Common myeloid progenitor, CD34-positive (primary cell): ENCODE results near the gene KNDC1.

Experiments used
- CTCF ChIA-PET: fragments of 350-600 bp; sonication (Branson Sonifier 250); formaldehyde crosslinking; loops from one replicate; lab custom pipeline; 2021; ENCODE audit warnings: antibody characterized with exemption; lab: Charles Lee
- POLR2A ChIA-PET: fragments of 350-600 bp; sonication (Branson Sonifier 250); formaldehyde crosslinking; loops from one replicate; lab custom pipeline; 2021; ENCODE audit warnings: antibody characterized with exemption; lab: Charles Lee
- DNase-seq, 3 donors: peaks; one replicate each; pipeline versions ENCODE4 v3.0.0 to v3.0.0-alpha.2; 2013
- H3K27ac ChIP-seq, 2 experiments: 1 replicate in 1 of 2; 2 replicates in 1 of 2; pipeline ENCODE4 v1.7.0; 2013; ENCODE audit warnings: inconsistent platforms in 2 of 2, low read length in 2 of 2, mild to moderate bottlenecking in 2 of 2, low read depth in 1 of 2, moderate library complexity in 1 of 2; ENCODE audit not compliant: severe bottlenecking in 2 of 2, insufficient read depth in 1 of 2, poor library complexity in 1 of 2
- H3K27me3 ChIP-seq, 5 experiments: replicated peaks in 2 of 5; 1 replicate in 3 of 5; 2 replicates in 2 of 5; pipeline versions ENCODE4 v1.6.1 to v1.7.0; 2013; ENCODE audit warnings: low read length in 4 of 5, mild to moderate bottlenecking in 2 of 5, moderate library complexity in 2 of 5, inconsistent platforms in 1 of 5; ENCODE audit not compliant: insufficient read depth in 5 of 5, control insufficient read depth in 4 of 5
- H3K36me3 ChIP-seq, 4 experiments: 1 replicate in 2 of 4; 2 replicates in 2 of 4; pipeline versions ENCODE4 v1.6.1 to v1.7.0; 2013; ENCODE audit warnings: low read length in 3 of 4, control low read depth in 1 of 4, mild to moderate bottlenecking in 1 of 4; ENCODE audit not compliant: control insufficient read depth in 4 of 4, insufficient read depth in 4 of 4
- H3K4me1 ChIP-seq, 4 experiments: 1 replicate in 3 of 4; 2 replicates in 1 of 4; pipeline versions ENCODE4 v1.6.1 to v1.7.1; 2013; ENCODE audit warnings: low read length in 3 of 4, mild to moderate bottlenecking in 3 of 4, control low read depth in 1 of 4, inconsistent platforms in 1 of 4, moderate library complexity in 1 of 4; ENCODE audit not compliant: control insufficient read depth in 4 of 4, insufficient read depth in 4 of 4; ENCODE audit errors: control extremely low read depth in 1 of 4
- H3K4me3 ChIP-seq, 7 experiments: 1 replicate in 4 of 7; 2 replicates in 3 of 7; pipeline versions ENCODE4 v1.5.1 to v1.7.0; 2013; ENCODE audit warnings: mild to moderate bottlenecking in 7 of 7, low read length in 6 of 7, moderate library complexity in 6 of 7, inconsistent platforms in 2 of 7, low read depth in 2 of 7, control low read depth in 1 of 7; ENCODE audit not compliant: insufficient read depth in 4 of 7, control insufficient read depth in 1 of 7; ENCODE audit errors: extremely low read depth in 1 of 7
- H3K9me3 ChIP-seq, 5 experiments: 1 replicate in 4 of 5; 2 replicates in 1 of 5; pipeline versions ENCODE4 v1.6.1 to v1.7.1; 2013; ENCODE audit warnings: low read length in 4 of 5, mild to moderate bottlenecking in 2 of 5, inconsistent platforms in 1 of 5, low read depth in 1 of 5, moderate library complexity in 1 of 5; ENCODE audit not compliant: control insufficient read depth in 4 of 5, insufficient read depth in 2 of 5; ENCODE audit errors: control extremely low read depth in 1 of 5
- WGBS: methylation state at CpG from one replicate; pipeline ENCODE4 v1.1.5; 2013; ENCODE audit not compliant: insufficient coverage; 5-methylcytosine and 5-hydroxymethylcytosine counted together

The KNDC1 gene

DNA sequence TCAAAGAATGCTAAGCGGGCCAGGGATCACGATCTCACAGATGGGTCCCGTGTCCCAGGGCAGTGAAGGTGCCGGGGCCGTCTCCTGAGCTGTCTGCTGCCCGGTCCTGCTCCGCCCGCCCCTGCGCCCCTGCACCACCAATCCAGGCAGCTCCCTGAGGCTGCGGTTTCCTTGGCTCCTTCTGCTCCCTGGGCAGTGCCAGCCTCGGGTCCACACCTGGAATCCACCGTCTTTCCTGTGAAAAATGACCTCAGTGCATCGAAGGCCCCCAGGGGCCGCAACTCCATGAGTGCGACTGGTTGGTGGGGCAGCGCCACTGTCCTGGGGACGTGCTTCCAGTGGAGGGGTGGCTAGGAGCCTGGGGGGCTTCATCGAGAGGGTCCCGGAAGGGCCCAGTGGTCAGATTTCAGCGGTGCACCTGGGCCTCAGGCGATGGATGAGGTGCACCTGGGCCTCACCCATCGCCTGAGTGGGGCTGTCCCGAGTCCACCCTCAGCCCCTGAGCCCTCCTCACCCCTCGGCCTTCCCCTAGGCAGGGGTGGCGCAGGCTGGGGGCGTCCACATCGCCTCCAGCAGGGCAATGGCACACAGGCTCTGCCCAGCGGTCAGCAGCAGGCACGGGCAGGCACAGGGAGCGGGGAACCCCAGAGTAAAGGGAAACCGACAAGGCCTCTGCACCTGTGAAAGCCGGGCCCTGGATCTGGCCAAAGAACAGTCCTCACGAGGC is 45.1 kb upstream of the KNDC1 start:
- ChIA-PET CTCF (interaction anchor here (1.5 to 2.0 kb wide), 2 partner anchors 10 to 12 kb away, joined by 4 to 5 read pairs; no protein-coding TSS in a partner anchor), POLR2A (no interaction called here)
- Histone ChIP-seq H3K4me3 (no peak overlapping the region), H3K9me3 (peaks cover 0 to 21% (median 16%) of the 10 kb centered on the region in 5 experiments), H3K27ac (no peak overlapping the region), H3K36me3 (no peaks in the 10 kb centered on the region), H3K4me1 (peaks cover 0 to 3% (median 0%) of the 10 kb centered on the region in 4 experiments), H3K27me3 (peaks cover 0 to 12% (median 1%) of the 10 kb centered on the region in 5 experiments)
- DNase-seq = no peak
- WGBS = 95% methylated on average over 32 of the region's 33 CpGs

DNA sequence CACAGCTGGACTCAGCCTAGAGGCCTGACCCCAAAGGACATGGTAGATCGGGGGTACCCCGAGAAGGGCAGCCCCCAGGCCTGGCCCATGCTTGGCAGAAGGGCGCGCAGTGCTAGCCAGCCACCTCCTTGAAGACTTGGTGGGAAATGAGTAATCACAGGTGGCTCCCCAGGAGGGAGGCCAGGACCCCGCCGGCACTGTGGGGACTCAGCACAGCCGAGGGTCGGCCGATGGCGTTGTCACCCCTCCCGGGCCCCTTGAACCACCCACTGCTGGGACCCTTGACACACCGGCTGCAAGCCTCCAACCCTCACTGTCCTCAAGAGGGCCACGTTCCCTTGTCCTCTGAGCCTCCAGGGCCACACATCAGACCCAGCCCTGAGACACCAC is 44.6 kb upstream of the KNDC1 start:
- Histone ChIP-seq H3K4me1 (peaks cover 0 to 1% (median 0%) of the 10 kb centered on the region in 4 experiments), H3K27me3 (peaks cover 0 to 9% (median 1%) of the 10 kb centered on the region in 5 experiments), H3K9me3 (peaks cover 0 to 23% (median 16%) of the 10 kb centered on the region in 5 experiments), H3K4me3 (no peak overlapping the region), H3K27ac (no peak overlapping the region), H3K36me3 (no peaks in the 10 kb centered on the region)
- no peak for DNase-seq
- POLR2A ChIA-PET = no interaction called here
- WGBS = 93% methylated on average over 10 of the region's 13 CpGs
- CTCF ChIA-PET = interaction anchor here (1.5 kb wide), 1 partner anchor 12 kb away, joined by 4 read pairs; no protein-coding TSS in a partner anchor

DNA sequence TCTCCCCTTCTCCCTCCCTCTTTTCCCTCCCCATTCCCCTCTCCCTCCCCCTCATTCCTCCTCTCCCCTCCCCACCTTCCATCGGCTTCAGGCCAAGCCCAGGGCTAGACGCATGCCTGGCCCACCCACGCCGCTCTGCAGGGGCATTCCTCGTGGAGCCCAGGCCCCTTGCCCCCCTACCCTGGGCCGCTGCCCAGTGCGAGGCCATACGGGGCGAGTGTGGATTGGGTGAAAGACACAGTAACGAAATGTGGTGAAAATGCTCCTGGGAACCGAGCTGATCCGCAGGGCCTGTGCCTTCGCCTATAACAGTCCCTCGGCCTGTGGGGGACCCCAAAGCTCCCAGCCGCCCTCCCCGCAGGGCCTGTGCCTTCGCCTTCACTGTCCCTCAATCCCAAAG is 44.0 kb upstream of the KNDC1 start:
- Histone ChIP-seq H3K9me3 (peaks cover 0 to 23% (median 16%) of the 10 kb centered on the region in 5 experiments), H3K36me3 (no peaks in the 10 kb centered on the region), H3K27ac (no peak overlapping the region), H3K4me1 (no peaks in the 10 kb centered on the region), H3K27me3 (peaks cover 0 to 10% (median 0%) of the 10 kb centered on the region in 5 experiments), H3K4me3 (no peak overlapping the region)
- ChIA-PET POLR2A (no interaction called here), CTCF (no interaction called here)
- 89% methylated on average over 11 of the region's 17 CpGs for WGBS
- DNase-seq = no peak

DNA sequence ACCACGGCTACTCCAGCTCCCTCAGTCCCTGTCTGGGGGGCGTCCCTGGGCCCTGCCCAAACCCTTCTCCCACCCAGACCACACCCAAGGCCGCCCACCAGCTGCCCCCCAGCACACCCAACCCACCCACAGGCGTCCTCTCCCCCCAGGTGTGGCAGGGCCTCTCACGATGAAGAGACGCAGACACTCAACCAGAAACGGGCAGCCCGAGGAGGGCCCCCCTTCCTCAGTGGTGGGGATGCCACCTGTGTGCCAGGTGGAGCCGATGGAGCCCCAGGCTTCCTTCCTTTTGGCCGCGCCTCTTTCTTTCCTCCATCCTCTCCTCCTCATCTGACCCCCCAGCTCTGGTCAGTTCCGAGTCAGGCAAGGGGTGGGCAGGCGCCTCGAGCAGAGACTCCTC is 43.6 kb upstream of the KNDC1 start:
- POLR2A ChIA-PET = no interaction called here
- DNase-seq = no peak
- H3K36me3 ChIP-seq = no peaks in the 10 kb centered on the region
- H3K4me3 ChIP-seq = no peak overlapping the region
- peaks cover 0 to 13% (median 0%) of the 10 kb centered on the region in 5 experiments for H3K27me3 ChIP-seq
- CTCF ChIA-PET = no interaction called here
- no peaks in the 10 kb centered on the region for H3K4me1 ChIP-seq
- WGBS = 83% methylated on average over 7 of the region's 14 CpGs
- H3K9me3 ChIP-seq = peaks cover 0 to 23% (median 16%) of the 10 kb centered on the region in 5 experiments
- no peak overlapping the region for H3K27ac ChIP-seq

DNA sequence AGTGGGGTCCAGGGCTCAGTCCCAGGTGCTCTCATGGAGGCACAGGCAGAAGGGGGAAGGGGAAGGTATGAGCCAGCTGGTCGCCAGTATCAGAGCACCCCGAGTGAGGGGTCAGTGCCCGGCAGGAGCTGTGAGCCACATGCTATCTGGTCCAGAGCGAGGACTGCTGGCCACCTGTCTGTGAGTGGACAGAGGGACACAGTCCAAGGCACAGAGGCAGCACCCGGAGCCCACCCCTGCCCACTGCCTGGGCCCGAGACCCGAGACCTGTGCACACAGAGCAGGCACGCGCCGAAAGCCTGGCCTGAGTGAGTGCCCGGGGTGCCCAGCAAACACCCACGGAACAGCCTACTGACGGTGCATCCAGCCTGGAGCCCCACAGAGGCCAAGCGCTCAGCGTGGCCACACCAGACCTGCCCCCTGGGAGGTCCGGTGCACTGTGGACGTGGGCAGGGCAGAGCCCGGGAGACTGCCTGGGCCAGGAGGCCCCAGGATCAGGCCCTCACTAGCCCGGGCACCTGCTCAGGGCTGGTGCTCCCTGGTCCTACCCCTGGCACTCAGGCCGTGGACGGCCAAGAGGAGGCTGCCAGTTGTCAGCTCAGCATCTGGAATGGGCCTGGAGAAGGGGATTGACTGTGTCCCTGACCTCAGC is 42.9 kb upstream of the KNDC1 start:
- POLR2A ChIA-PET = no interaction called here
- H3K4me3 ChIP-seq = no peak overlapping the region
- no peak overlapping the region for H3K27ac ChIP-seq
- no peak for DNase-seq
- peaks cover 0 to 23% (median 11%) of the 10 kb centered on the region in 5 experiments for H3K9me3 ChIP-seq
- CTCF ChIA-PET = no interaction called here
- WGBS = 96% methylated on average over 17 of the region's 21 CpGs
- peaks cover 0 to 20% (median 0%) of the 10 kb centered on the region in 5 experiments for H3K27me3 ChIP-seq
- H3K36me3 ChIP-seq = no peaks in the 10 kb centered on the region
- peaks cover 0 to 5% (median 4%) of the 10 kb centered on the region in 4 experiments for H3K4me1 ChIP-seq

DNA sequence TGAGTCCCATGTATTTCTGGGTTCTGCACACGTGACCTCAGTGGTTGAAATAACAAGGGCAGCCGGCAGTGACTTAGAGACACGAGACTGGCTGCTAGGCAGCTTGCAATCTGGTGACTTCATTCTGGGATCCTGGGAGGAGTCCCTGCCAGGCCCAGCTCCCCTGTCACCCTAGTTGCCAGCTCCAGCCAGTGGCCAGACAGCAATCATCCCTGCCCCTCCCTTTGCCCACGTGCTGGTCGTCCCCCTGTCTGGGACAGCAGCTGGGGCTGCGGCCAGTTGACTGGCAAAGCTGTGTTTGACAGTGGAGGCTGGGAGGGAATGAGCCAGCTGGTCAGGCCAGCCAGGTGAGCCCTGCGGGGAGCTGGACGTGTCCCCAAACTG is 42.3 kb upstream of the KNDC1 start:
- Histone ChIP-seq H3K36me3 (no peaks in the 10 kb centered on the region), H3K4me3 (no peak overlapping the region), H3K27me3 (peaks cover 0 to 26% (median 0%) of the 10 kb centered on the region in 5 experiments), H3K4me1 (peaks cover 0 to 10% (median 9%) of the 10 kb centered on the region in 4 experiments), H3K27ac (no peak overlapping the region), H3K9me3 (peaks cover 0 to 23% (median 11%) of the 10 kb centered on the region in 5 experiments)
- WGBS = 81% methylated on average over 5 of the region's 8 CpGs
- CTCF ChIA-PET = no interaction called here
- DNase-seq = no peak
- POLR2A ChIA-PET = no interaction called here

DNA sequence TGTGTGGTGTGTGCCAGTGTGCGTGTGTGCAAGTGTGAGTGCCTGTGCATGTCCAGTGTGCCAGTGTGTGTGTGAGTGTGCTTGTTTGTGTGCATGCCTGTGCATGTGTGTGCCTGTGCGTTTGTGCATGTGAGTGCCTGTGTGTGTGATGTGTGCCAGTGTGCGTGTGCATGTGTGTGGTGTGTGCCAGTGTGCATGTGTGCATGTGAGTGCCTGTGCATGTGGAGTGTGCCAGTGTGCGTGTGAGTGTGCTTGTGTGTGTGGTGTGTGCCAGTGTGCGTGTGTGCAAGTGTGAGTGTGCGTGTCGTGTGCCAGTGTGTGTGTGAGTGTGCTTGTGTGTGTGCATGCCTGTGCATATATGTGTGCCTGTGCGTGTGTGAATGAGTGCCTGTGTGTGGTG is 38.5 kb upstream of the KNDC1 start:
- Histone ChIP-seq H3K9me3 (peaks cover 0 to 23% (median 11%) of the 10 kb centered on the region in 5 experiments), H3K27ac (no peak overlapping the region), H3K36me3 (no peaks in the 10 kb centered on the region), H3K4me1 (peaks cover 0 to 19% (median 16%) of the 10 kb centered on the region in 4 experiments), H3K27me3 (peaks cover 0 to 53% (median 9%) of the 10 kb centered on the region in 5 experiments), H3K4me3 (no peak overlapping the region)
- DNase-seq = no peak
- ChIA-PET CTCF (no interaction called here), POLR2A (no interaction called here)
- WGBS = 98% methylated on average over 5 of the region's 8 CpGs
